ENCODE data around the gene TTC7B. TPM values are rescaled to one million over a fixed set of nuclear protein-coding genes. Genes with fewer than 3 reads are reported as not detected.

TTC7B gene
- total RNA-seq, 1 experiment from 2014 or later, result 40.9 TPM

DNA sequence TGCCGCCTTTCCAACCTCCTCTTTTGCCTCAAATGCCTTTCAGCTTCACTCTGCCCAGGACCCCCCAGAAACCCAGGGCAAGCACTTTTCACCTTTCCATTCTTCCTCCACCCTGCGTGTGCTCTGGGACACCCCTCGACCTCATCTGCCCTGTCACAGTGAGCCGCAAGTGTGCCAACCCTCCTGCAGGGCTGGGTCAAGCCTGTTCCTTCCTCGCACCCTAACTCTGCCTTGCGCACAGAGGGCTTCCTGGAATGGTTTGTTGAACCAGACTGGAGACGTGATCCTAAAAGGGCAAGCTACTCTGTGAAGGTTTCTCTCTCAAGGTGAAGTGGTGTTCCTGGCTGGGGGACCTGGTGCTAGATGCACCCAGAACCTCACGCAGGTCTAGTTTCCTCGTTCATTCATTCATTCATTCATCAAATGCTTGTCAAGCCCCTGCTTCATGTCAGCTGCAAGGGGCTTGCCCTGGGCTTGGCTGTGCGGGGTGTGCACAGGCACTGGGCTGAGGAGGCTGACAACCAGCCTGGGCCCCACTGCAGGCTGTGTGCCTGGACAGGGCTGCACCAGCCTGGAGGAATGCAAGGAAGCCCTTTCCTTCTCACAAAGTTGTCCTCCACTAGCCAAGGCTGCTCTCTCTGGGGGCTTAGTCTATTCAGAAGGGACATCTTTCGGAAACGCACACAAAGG lies 232.2 kb downstream of the TTC7B start:
- Histone ChIP-seq H3K36me3 (ENCODE audit: control insufficient read depth, insufficient read depth, low read length) (no peaks in the 10 kb centered on the region), H3K4me1 (ENCODE audit: control insufficient read depth, insufficient read depth, low read length) (no peaks in the 10 kb centered on the region), H3K4me3 (ENCODE audit: low read depth in 2 of 2, low read length in 2 of 2) (no peak overlapping the region), H3K27me3 (ENCODE audit: control insufficient read depth, insufficient read depth, low read length) (no peaks in the 10 kb centered on the region), H3K27ac (ENCODE audit: low read length) (no peak overlapping the region), H3K9me3 (ENCODE audit: control insufficient read depth, insufficient read depth, low read depth, low read length) (no peaks in the 10 kb centered on the region)
- DNase-seq (ENCODE audit: low read depth, low spot score), result no peak
- ChIA-PET POLR2A (interaction anchor here (0.5 kb wide), 1 partner anchor 1872 kb away, joined by 3 read pairs; no protein-coding TSS in a partner anchor), CTCF (no interaction called here)
- in situ Hi-C loops (cut with HindIII; ENCODE audit: low pct_unique_long_range_greater_than_20kb, low sequenced_read_pairs) (no loop called here), intact Hi-C loops (cut with micrococcal nuclease; ENCODE audit: unreplicated experiment) (no loop called here)
- no TSS peak for BruUV-seq (replicated peaks)
- no peak for ATAC-seq
- TF ChIP-seq SIN3A (IDR thresholded peaks at IDR 0.05; ENCODE audit: borderline replicate concordance, insufficient read depth, low read depth, low read length), result no peak
- TF ChIP-seq TCF7L2 (IDR thresholded peaks at IDR 0.05; ENCODE audit: low read depth, low read length), result no peak
- no peak for TF ChIP-seq CTCF (IDR thresholded peaks at IDR 0.05)
- TF ChIP-seq REST (IDR thresholded peaks at IDR 0.05; ENCODE audit: insufficient read depth in 1 of 2, low read depth in 2 of 2, low read length in 1 of 2), result no peak
- no peak for TF ChIP-seq POLR2AphosphoS5 (IDR thresholded peaks at IDR 0.05; ENCODE audit: low read depth, low read length)

- intact Hi-C loops (cut with micrococcal nuclease; ENCODE audit: unreplicated experiment) (no loop called here), in situ Hi-C loops (cut with HindIII; ENCODE audit: low pct_unique_long_range_greater_than_20kb, low sequenced_read_pairs) (no loop called here)
- Histone ChIP-seq H3K27ac (ENCODE audit: low read length) (no peak overlapping the region), H3K4me1 (ENCODE audit: control insufficient read depth, insufficient read depth, low read length) (no peaks in the 10 kb centered on the region), H3K27me3 (ENCODE audit: control insufficient read depth, insufficient read depth, low read length) (no peaks in the 10 kb centered on the region), H3K4me3 (ENCODE audit: low read depth in 2 of 2, low read length in 2 of 2) (no peak overlapping the region), H3K36me3 (ENCODE audit: control insufficient read depth, insufficient read depth, low read length) (no peaks in the 10 kb centered on the region), H3K9me3 (ENCODE audit: control insufficient read depth, insufficient read depth, low read depth, low read length) (no peaks in the 10 kb centered on the region)
- no peak for TF ChIP-seq CTCF (IDR thresholded peaks at IDR 0.05)
- no peak for TF ChIP-seq REST (IDR thresholded peaks at IDR 0.05; ENCODE audit: insufficient read depth in 1 of 2, low read depth in 2 of 2, low read length in 1 of 2)
- no peak for TF ChIP-seq TCF7L2 (IDR thresholded peaks at IDR 0.05; ENCODE audit: low read depth, low read length)
- TF ChIP-seq SIN3A (IDR thresholded peaks at IDR 0.05; ENCODE audit: borderline replicate concordance, insufficient read depth, low read depth, low read length), result no peak
- TF ChIP-seq POLR2AphosphoS5 (IDR thresholded peaks at IDR 0.05; ENCODE audit: low read depth, low read length), result no peak
- CTCF ChIA-PET, result no interaction called here
- no TSS peak for BruUV-seq (replicated peaks)
- DNase-seq (ENCODE audit: low read depth, low spot score) (no peak), ATAC-seq (no peak)
- POLR2A ChIA-PET, result no interaction called here
Observed at GRCh38 chr14:90583427-90583826, 232.8 kb downstream of the TTC7B start.
